Measurements from ENCODE around the gene XPR1.

DNA sequence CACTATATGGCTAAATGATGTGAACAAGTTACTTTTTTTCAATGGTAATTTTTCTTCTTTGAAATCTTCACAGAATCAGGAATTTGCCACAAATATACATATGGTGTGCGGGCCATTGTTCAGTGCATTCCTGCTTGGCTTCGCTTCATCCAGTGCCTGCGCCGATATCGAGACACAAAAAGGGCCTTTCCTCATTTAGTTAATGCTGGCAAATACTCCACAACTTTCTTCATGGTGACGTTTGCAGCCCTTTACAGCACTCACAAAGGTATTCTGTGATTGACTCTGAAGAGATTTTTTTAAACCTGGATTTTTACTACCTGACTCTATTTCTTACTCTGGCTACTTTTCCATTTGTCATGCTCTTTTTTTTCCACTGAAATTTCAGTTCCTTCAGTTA, 204.6 kb downstream of the XPR1 start:
- TF ChIP-seq, protein P1, sequence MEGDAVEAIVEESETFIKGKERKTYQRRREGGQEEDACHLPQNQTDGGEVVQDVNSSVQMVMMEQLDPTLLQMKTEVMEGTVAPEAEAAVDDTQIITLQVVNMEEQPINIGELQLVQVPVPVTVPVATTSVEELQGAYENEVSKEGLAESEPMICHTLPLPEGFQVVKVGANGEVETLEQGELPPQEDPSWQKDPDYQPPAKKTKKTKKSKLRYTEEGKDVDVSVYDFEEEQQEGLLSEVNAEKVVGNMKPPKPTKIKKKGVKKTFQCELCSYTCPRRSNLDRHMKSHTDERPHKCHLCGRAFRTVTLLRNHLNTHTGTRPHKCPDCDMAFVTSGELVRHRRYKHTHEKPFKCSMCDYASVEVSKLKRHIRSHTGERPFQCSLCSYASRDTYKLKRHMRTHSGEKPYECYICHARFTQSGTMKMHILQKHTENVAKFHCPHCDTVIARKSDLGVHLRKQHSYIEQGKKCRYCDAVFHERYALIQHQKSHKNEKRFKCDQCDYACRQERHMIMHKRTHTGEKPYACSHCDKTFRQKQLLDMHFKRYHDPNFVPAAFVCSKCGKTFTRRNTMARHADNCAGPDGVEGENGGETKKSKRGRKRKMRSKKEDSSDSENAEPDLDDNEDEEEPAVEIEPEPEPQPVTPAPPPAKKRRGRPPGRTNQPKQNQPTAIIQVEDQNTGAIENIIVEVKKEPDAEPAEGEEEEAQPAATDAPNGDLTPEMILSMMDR (IDR thresholded peaks at IDR 0.05) = no peak
- TF ChIP-seq POLR2AphosphoS5 (IDR thresholded peaks at IDR 0.05; ENCODE audit: low read depth, low read length) = no peak
- TF ChIP-seq REST (IDR thresholded peaks at IDR 0.05; ENCODE audit: insufficient read depth in 1 of 2, low read depth in 2 of 2, low read length in 1 of 2) = no peak
- no peak for TF ChIP-seq TCF7L2 (IDR thresholded peaks at IDR 0.05; ENCODE audit: low read depth, low read length)
- no peak for TF ChIP-seq SIN3A (IDR thresholded peaks at IDR 0.05; ENCODE audit: borderline replicate concordance, insufficient read depth, low read depth, low read length)
